GM19395 (cell line): ENCODE measurements around the gene RFX4.

Source experiments
- ATAC-seq: cut with Tn5 transposase; IDR thresholded peaks from one replicate; pipeline ENCODE4 v1.9.1; 2021; ENCODE audit warnings: mild to moderate bottlenecking, moderate library complexity; ENCODE audit not compliant: unreplicated experiment

Gene RFX4

GRCh38 chr12:106645465-106646330 is 62.9 kb downstream of the RFX4 start:
- ATAC-seq = no peak

GRCh38 chr12:106646472-106646871 is 63.7 kb downstream of the RFX4 start:
- no peak for ATAC-seq

GRCh38 chr12:106647793-106648514 is 65.2 kb downstream of the RFX4 start:
- no peak for ATAC-seq

- ATAC-seq = no peak
Observed at GRCh38 chr12:106648736-106649135, 65.9 kb downstream of the RFX4 start.

- ATAC-seq = no peak
Observed at GRCh38 chr12:106651552-106651951, 68.7 kb downstream of the RFX4 start.

- ATAC-seq = no peak
Observed at GRCh38 chr12:106652510-106653015, 69.8 kb downstream of the RFX4 start.

GRCh38 chr12:106655577-106655976 is 72.8 kb downstream of the RFX4 start:
- ATAC-seq = no peak

- ATAC-seq = no peak
Observed at GRCh38 chr12:106657488-106657887, 74.7 kb downstream of the RFX4 start.

GRCh38 chr12:106663385-106663784 is 80.6 kb downstream of the RFX4 start:
- no peak for ATAC-seq

- ATAC-seq = no peak
Observed at GRCh38 chr12:106669216-106669615, 86.4 kb downstream of the RFX4 start.

GRCh38 chr12:106670131-106670530 is 87.3 kb downstream of the RFX4 start:
- ATAC-seq = no peak

GRCh38 chr12:106671840-106672239 is 89.0 kb downstream of the RFX4 start:
- ATAC-seq = no peak

GRCh38 chr12:106672314-106673025 is 89.7 kb downstream of the RFX4 start:
- ATAC-seq = no peak

GRCh38 chr12:106673141-106673540 is 90.3 kb downstream of the RFX4 start:
- no peak for ATAC-seq

GRCh38 chr12:106675651-106676435 is 93.0 kb downstream of the RFX4 start:
- ATAC-seq = no peak

GRCh38 chr12:106679574-106679973 is 96.8 kb downstream of the RFX4 start:
- no peak for ATAC-seq

GRCh38 chr12:106680280-106680679 is 97.5 kb downstream of the RFX4 start:
- no peak for ATAC-seq

- ATAC-seq = no peak
Observed at GRCh38 chr12:106681210-106681609, 98.4 kb downstream of the RFX4 start.

GRCh38 chr12:106682594-106683234 is 99.9 kb downstream of the RFX4 start:
- ATAC-seq = no peak

- ATAC-seq = no peak
Observed at GRCh38 chr12:106684497-106684896, 101.7 kb downstream of the RFX4 start.
